Suprapubic skin (tissue), 4 donors: ENCODE results near the gene JOSD2. TPM values are rescaled to one million over a fixed set of nuclear protein-coding genes. Genes with fewer than 3 reads are reported as not detected.

Source experiments
- DNase-seq, 2 donors: peaks; one replicate each; pipeline ENCODE4 v3.0.0-alpha.2; 2019; ENCODE audit warnings: low spot score in 2 of 2
- H3K27ac ChIP-seq: fragments of 200-600 bp; sonication (generic); one replicate; pipeline ENCODE4 v1.5.1; 2019
- H3K27me3 ChIP-seq: fragments of 200-600 bp; sonication (generic); one replicate; pipeline ENCODE4 v1.5.1; 2019
- H3K36me3 ChIP-seq: fragments of 200-600 bp; sonication (generic); one replicate; pipeline ENCODE4 v1.5.1; 2019
- H3K4me1 ChIP-seq: fragments of 200-600 bp; sonication (generic); one replicate; pipeline ENCODE4 v1.5.1; 2019
- H3K4me3 ChIP-seq: fragments of 200-600 bp; sonication (generic); one replicate; pipeline ENCODE4 v1.5.1; 2019; ENCODE audit warnings: mild to moderate bottlenecking
- H3K9me3 ChIP-seq: fragments of 200-600 bp; sonication (generic); one replicate; pipeline ENCODE4 v1.5.1; 2019
- CTCF ChIP-seq, 2 donors: fragments of 200-600 bp in 1 of 2; fragments of 450-650 bp in 1 of 2; sonication (generic) in 1 of 2; IDR thresholded peaks; one replicate each; pipeline ENCODE4 v1.5.1; 2016 to 2019; ENCODE audit warnings: antibody characterized with exemption in 2 of 2, mild to moderate bottlenecking in 1 of 2, moderate library complexity in 1 of 2
- EP300 ChIP-seq: sonication (generic); formaldehyde crosslinking; IDR thresholded peaks from one replicate; pipeline ENCODE4 v1.6.1; 2017; ENCODE audit warnings: antibody characterized with exemption
- POLR2A ChIP-seq, 2 donors: fragments of 450-650 bp; IDR thresholded peaks; one replicate each; pipeline ENCODE4 v1.6.1; 2017; ENCODE audit warnings: antibody characterized with exemption in 2 of 2, mild to moderate bottlenecking in 2 of 2, moderate library complexity in 2 of 2
- POLR2AphosphoS5 ChIP-seq, 3 donors: sonication (generic); formaldehyde crosslinking; IDR thresholded peaks; one replicate each; pipeline ENCODE4 v1.6.1; 2017; ENCODE audit warnings: antibody characterized with exemption in 3 of 3
- WGBS: methylation state at CpG from one replicate; pipeline ENCODE4 v1.1.5; 2018; 5-methylcytosine and 5-hydroxymethylcytosine counted together
- total RNA-seq, 4 donors: library from RNA; depleted of rRNA; stranded (reverse); fragments of >200 nt; gene quantifications; one replicate each; pipeline ENCODE4 v1.1.0, GENCODE V29; 2016

Gene JOSD2
- total RNA-seq, 4 donors from 2014 or later, result 9.3 to 31.7 (median 28.7) TPM

GRCh38 chr19:50466706-50467039 is 44.3 kb downstream of the JOSD2 start:
- Histone ChIP-seq H3K36me3 (no peaks in the 10 kb centered on the region), H3K9me3 (no peaks in the 10 kb centered on the region), H3K4me1 (peaks cover 5% of the 10 kb centered on the region), H3K27ac (no peak overlapping the region), H3K4me3 (no peak overlapping the region), H3K27me3 (peaks cover 6% of the 10 kb centered on the region)
- WGBS, result 72% methylated on average over 7 of the region's 11 CpGs
- DNase-seq, result no peak
- TF ChIP-seq CTCF (IDR thresholded peaks at IDR 0.05) (no peak), EP300 (no peak), POLR2AphosphoS5 (IDR thresholded peaks at IDR 0.05) (no peak)

- Histone ChIP-seq H3K9me3 (no peaks in the 10 kb centered on the region), H3K36me3 (no peaks in the 10 kb centered on the region), H3K4me3 (no peak overlapping the region), H3K27ac (no peak overlapping the region), H3K4me1 (peaks cover 5% of the 10 kb centered on the region), H3K27me3 (peaks cover 11% of the 10 kb centered on the region)
- 41% methylated on average over 22 of the region's 29 CpGs for WGBS
- no peak for DNase-seq
- TF ChIP-seq EP300, result no peak
- TF ChIP-seq CTCF (IDR thresholded peaks at IDR 0.05), result peak in 1 of 2 donors; percentile 18
These were observed 44.8 kb downstream of the JOSD2 start for GRCh38 chr19:50465986-50466705.

- no peak for DNase-seq
- 89% methylated on average over 13 of the region's 13 CpGs for WGBS
- TF ChIP-seq POLR2A (IDR thresholded peaks at IDR 0.05), result no peak
- TF ChIP-seq CTCF (IDR thresholded peaks at IDR 0.05), result no peak
- TF ChIP-seq EP300, result no peak
- no peak for TF ChIP-seq POLR2AphosphoS5 (IDR thresholded peaks at IDR 0.05)
These were observed 46.0 kb downstream of the JOSD2 start for GRCh38 chr19:50465000-50465399.

GRCh38 chr19:50464348-50464747 is 46.6 kb downstream of the JOSD2 start:
- Histone ChIP-seq H3K9me3 (no peaks in the 10 kb centered on the region), H3K36me3 (no peaks in the 10 kb centered on the region), H3K27ac (no peak overlapping the region), H3K4me1 (peaks cover 5% of the 10 kb centered on the region), H3K27me3 (peaks cover 24% of the 10 kb centered on the region), H3K4me3 (no peak overlapping the region)
- 83% methylated on average over 17 of the region's 19 CpGs for WGBS
- no peak for TF ChIP-seq POLR2A (IDR thresholded peaks at IDR 0.05)
- TF ChIP-seq POLR2AphosphoS5 (IDR thresholded peaks at IDR 0.05), result no peak
- TF ChIP-seq EP300, result no peak
- TF ChIP-seq CTCF (IDR thresholded peaks at IDR 0.05), result no peak
- no peak for DNase-seq

More at GRCh38 chr19:50465000-50465399, 46.0 kb downstream of the JOSD2 start:
- Histone ChIP-seq H3K4me1 (peaks cover 5% of the 10 kb centered on the region), H3K27me3 (peaks cover 21% of the 10 kb centered on the region), H3K36me3 (no peaks in the 10 kb centered on the region), H3K4me3 (no peak overlapping the region), H3K9me3 (no peaks in the 10 kb centered on the region), H3K27ac (no peak overlapping the region)

GRCh38 chr19:50462970-50463369 is 48.0 kb downstream of the JOSD2 start:
- Histone ChIP-seq H3K4me1 (peaks cover 5% of the 10 kb centered on the region), H3K27ac (no peak overlapping the region), H3K9me3 (no peaks in the 10 kb centered on the region), H3K4me3 (no peak overlapping the region), H3K36me3 (no peaks in the 10 kb centered on the region), H3K27me3 (peaks cover 37% of the 10 kb centered on the region)
- DNase-seq, result no peak
- 82% methylated on average over 7 of the region's 7 CpGs for WGBS
- TF ChIP-seq POLR2AphosphoS5 (IDR thresholded peaks at IDR 0.05) (no peak), EP300 (no peak), CTCF (IDR thresholded peaks at IDR 0.05) (no peak), POLR2A (IDR thresholded peaks at IDR 0.05) (no peak)
